ENCODE results near the gene TLX1. TPM values are rescaled to one million over a fixed set of nuclear protein-coding genes. Genes with fewer than 3 reads are reported as not detected.

Gene TLX1
- polyA plus RNA-seq, 1 donor (not counting 4 experiments of a cell fraction or from before 2014, with no cell fraction given) = not detected

DNA sequence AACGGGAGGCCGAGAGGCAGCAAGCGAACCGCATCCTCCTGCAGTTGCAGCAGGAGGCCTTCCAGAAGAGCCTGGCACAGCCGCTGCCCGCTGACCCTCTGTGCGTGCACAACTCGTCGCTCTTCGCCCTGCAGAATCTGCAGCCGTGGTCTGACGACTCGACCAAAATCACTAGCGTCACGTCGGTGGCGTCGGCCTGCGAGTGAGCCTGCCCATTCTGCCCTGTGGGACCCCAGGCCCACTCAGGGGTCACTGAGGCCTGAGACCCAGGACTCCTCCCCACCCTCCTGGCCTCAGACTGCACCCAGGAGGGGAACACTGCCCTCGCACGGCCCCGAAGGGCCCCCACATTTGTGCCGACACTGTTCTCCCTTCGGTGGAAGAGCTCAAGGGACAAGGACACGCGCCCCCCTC is 5.6 kb downstream of the TLX1 start:
- H3K4me3 ChIP-seq (ENCODE audit: control insufficient read depth in 2 of 3, extremely low read depth in 1 of 3, insufficient read depth in 2 of 3, low read depth in 1 of 3, low read length in 3 of 3) = no peak overlapping the region
- no peak overlapping the region for H2AFZ ChIP-seq (ENCODE audit: control insufficient read depth, low read length)
- H3K36me3 ChIP-seq (ENCODE audit: control insufficient read depth in 2 of 2, extremely low read depth in 1 of 2, insufficient read depth in 2 of 2, low read length in 2 of 2) = no peaks in the 10 kb centered on the region
- peaks cover 16% of the 10 kb centered on the region for H3K4me1 ChIP-seq (ENCODE audit: control insufficient read depth, extremely low read depth, insufficient read depth, low read length)
- FAIRE-seq = no peak
- no peaks in the 10 kb centered on the region for H3K79me2 ChIP-seq (ENCODE audit: control insufficient read depth, insufficient read depth, low read length)
- H3K9me3 ChIP-seq (ENCODE audit: control insufficient read depth, low read depth, low read length) = no peaks in the 10 kb centered on the region
- DNase-seq (ENCODE audit: low read depth, low spot score) = no peak
- H3K9me1 ChIP-seq (ENCODE audit: control insufficient read depth, extremely low read depth, insufficient read depth, low read length) = no peaks in the 10 kb centered on the region
- H3K9ac ChIP-seq (ENCODE audit: control insufficient read depth, extremely low read depth, insufficient read depth, low read length) = no peak overlapping the region
- H3K27ac ChIP-seq (ENCODE audit: control insufficient read depth, insufficient read depth, low read length) = no peak overlapping the region
- dilution Hi-C loops (cut with MboI; ENCODE audit: extremely low pct_ligation_motif_present, low sequenced_read_pairs) = no loop called here
- H4K20me1 ChIP-seq (ENCODE audit: control insufficient read depth, extremely low read depth, insufficient read depth, low read length) = peaks cover 2% of the 10 kb centered on the region
- H3K4me2 ChIP-seq (ENCODE audit: control insufficient read depth, extremely low read depth, insufficient read depth, low read depth, low read length) = no peak overlapping the region
- H3K27me3 ChIP-seq (ENCODE audit: control insufficient read depth, extremely low read depth, insufficient read depth, low read length) = peaks cover 100% of the 10 kb centered on the region
- TF ChIP-seq EZH2 (IDR thresholded peaks at IDR 0.05; ENCODE audit: low read length) = peak; percentile 79
- TF ChIP-seq, protein P1, sequence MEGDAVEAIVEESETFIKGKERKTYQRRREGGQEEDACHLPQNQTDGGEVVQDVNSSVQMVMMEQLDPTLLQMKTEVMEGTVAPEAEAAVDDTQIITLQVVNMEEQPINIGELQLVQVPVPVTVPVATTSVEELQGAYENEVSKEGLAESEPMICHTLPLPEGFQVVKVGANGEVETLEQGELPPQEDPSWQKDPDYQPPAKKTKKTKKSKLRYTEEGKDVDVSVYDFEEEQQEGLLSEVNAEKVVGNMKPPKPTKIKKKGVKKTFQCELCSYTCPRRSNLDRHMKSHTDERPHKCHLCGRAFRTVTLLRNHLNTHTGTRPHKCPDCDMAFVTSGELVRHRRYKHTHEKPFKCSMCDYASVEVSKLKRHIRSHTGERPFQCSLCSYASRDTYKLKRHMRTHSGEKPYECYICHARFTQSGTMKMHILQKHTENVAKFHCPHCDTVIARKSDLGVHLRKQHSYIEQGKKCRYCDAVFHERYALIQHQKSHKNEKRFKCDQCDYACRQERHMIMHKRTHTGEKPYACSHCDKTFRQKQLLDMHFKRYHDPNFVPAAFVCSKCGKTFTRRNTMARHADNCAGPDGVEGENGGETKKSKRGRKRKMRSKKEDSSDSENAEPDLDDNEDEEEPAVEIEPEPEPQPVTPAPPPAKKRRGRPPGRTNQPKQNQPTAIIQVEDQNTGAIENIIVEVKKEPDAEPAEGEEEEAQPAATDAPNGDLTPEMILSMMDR (optimal IDR thresholded peaks at IDR 0.05 in 1 of 3, IDR thresholded peaks at IDR 0.05 in 1 of 3, conservative IDR thresholded peaks at IDR 0.05 in 1 of 3; ENCODE audit: extremely low read depth in 1 of 3, insufficient read depth in 2 of 3, low read length in 3 of 3) = no peak

DNA sequence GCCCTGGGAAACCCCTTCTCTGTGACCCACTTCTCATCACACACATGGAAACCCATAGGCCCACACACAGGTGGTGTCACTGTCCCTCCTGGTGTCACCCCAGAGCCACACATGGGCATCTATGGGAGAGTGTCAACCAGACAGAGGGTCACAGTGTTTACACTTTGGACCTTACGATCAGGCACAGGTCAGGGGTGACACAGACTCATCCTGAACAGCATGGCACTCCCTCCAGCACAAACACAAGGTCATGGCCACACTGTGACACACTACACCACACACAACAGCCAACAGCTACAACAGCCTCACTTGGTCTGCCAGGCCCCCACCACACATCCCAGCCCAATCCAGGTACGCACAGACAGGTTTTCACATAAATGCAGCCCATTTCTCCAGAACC is 6.2 kb downstream of the TLX1 start:
- Histone ChIP-seq H3K9me1 (ENCODE audit: control insufficient read depth, extremely low read depth, insufficient read depth, low read length) (no peaks in the 10 kb centered on the region), H3K9me3 (ENCODE audit: control insufficient read depth, low read depth, low read length) (no peaks in the 10 kb centered on the region), H2AFZ (ENCODE audit: control insufficient read depth, low read length) (no peak overlapping the region), H3K4me3 (ENCODE audit: control insufficient read depth in 2 of 3, extremely low read depth in 1 of 3, insufficient read depth in 2 of 3, low read depth in 1 of 3, low read length in 3 of 3) (no peak overlapping the region), H3K9ac (ENCODE audit: control insufficient read depth, extremely low read depth, insufficient read depth, low read length) (no peak overlapping the region), H3K4me1 (ENCODE audit: control insufficient read depth, extremely low read depth, insufficient read depth, low read length) (peaks cover 16% of the 10 kb centered on the region), H3K27ac (ENCODE audit: control insufficient read depth, insufficient read depth, low read length) (no peak overlapping the region), H4K20me1 (ENCODE audit: control insufficient read depth, extremely low read depth, insufficient read depth, low read length) (peaks cover 2% of the 10 kb centered on the region), H3K27me3 (ENCODE audit: control insufficient read depth, extremely low read depth, insufficient read depth, low read length) (peaks cover 99% of the 10 kb centered on the region), H3K4me2 (ENCODE audit: control insufficient read depth, extremely low read depth, insufficient read depth, low read depth, low read length) (no peak overlapping the region), H3K36me3 (ENCODE audit: control insufficient read depth in 2 of 2, extremely low read depth in 1 of 2, insufficient read depth in 2 of 2, low read length in 2 of 2) (no peaks in the 10 kb centered on the region), H3K79me2 (ENCODE audit: control insufficient read depth, insufficient read depth, low read length) (no peaks in the 10 kb centered on the region)
- dilution Hi-C loops (cut with MboI; ENCODE audit: extremely low pct_ligation_motif_present, low sequenced_read_pairs) = no loop called here
- DNase-seq (ENCODE audit: low read depth, low spot score) (no peak), FAIRE-seq (no peak)
- TF ChIP-seq, protein P1 (optimal IDR thresholded peaks at IDR 0.05 in 1 of 3, IDR thresholded peaks at IDR 0.05 in 1 of 3, conservative IDR thresholded peaks at IDR 0.05 in 1 of 3; ENCODE audit: extremely low read depth in 1 of 3, insufficient read depth in 2 of 3, low read length in 3 of 3) = no peak
- TF ChIP-seq EZH2 (IDR thresholded peaks at IDR 0.05; ENCODE audit: low read length) = no peak

Measured in keratinocyte (primary cell).